LNCAP (cell line): ENCODE results near the gene NFIA.

Source experiments
- CTCF ChIP-seq: fragments of 450-650 bp; IDR thresholded peaks from 2 replicates; pipeline ENCODE4 v1.5.1; 2017; ENCODE audit warnings: mild to moderate bottlenecking

The NFIA gene

GRCh38 chr1:61233121-61233660, 150.8 kb downstream of the NFIA start:
- TF ChIP-seq CTCF = no peak

GRCh38 chr1:61234587-61234919, 152.2 kb downstream of the NFIA start:
- TF ChIP-seq CTCF = no peak

- TF ChIP-seq CTCF = no peak
These were observed 154.8 kb downstream of the NFIA start for GRCh38 chr1:61237147-61237546.

GRCh38 chr1:61237659-61238358, 155.4 kb downstream of the NFIA start:
- TF ChIP-seq CTCF = no peak

- TF ChIP-seq CTCF = no peak
These were observed 156.0 kb downstream of the NFIA start for GRCh38 chr1:61238359-61238665.

GRCh38 chr1:61240878-61241277, 158.5 kb downstream of the NFIA start:
- no peak for TF ChIP-seq CTCF

GRCh38 chr1:61241411-61241838, 159.1 kb downstream of the NFIA start:
- TF ChIP-seq CTCF = no peak

- no peak for TF ChIP-seq CTCF
These were observed 159.6 kb downstream of the NFIA start for GRCh38 chr1:61241973-61242381.
